K562 (cell line): ENCODE data around the gene DDX20. TPM values are rescaled to one million over a fixed set of nuclear protein-coding genes. Genes with fewer than 3 reads are reported as not detected.

Source experiments
- ATAC-seq: fragments of 200-7000 bp; cut with Tn5 transposase; 3 replicates; pipeline ENCODE4 v1.9.1; 2020; ENCODE audit warnings: moderate library complexity
- Bru-seq: library from RNA; stranded (reverse); fragments of 400-500 nt; gene quantifications from one replicate; lab custom pipeline; 2021; lab: Mats Ljungman, UMichigan
- BruChase-seq, 2 experiments: library from RNA; stranded (reverse); fragments of 400-500 nt; gene quantifications; one replicate each; lab custom pipeline; 2021; lab: Mats Ljungman, UMichigan
- BruUV-seq: library from RNA; stranded (reverse); fragments of 400-500 nt; replicated peaks from 2 replicates; lab custom pipeline; 2021; lab: Mats Ljungman, UMichigan
- CTCF ChIA-PET: fragments of 300-600 bp; formaldehyde crosslinking; extraction: SDS; loops from one replicate; lab custom pipeline; 2021; ENCODE audit warnings: low intra/inter-chr PET ratio; lab: Yijun Ruan, JAX
- POLR2A ChIA-PET: fragments of 300-600, 350-650 bp; sonication (Branson Sonifier 250); formaldehyde crosslinking; extraction: SDS; loops from one replicate; lab custom pipeline; 2021; ENCODE audit warnings: antibody characterized with exemption, inconsistent platforms; lab: Yijun Ruan, JAX
- DNase-seq, 4 experiments: peaks; one replicate each; pipeline versions ENCODE4 v3.0.0 to v3.0.0-alpha.2; 2011 to 2018; ENCODE audit warnings: low spot score in 3 of 4, mixed read lengths in 3 of 4; ENCODE audit errors: extremely low read depth in 1 of 4
- FAIRE-seq: peaks from 2 replicates; lab custom pipeline; 2011; peaks lifted over from hg19 to GRCh38; lab: Jason Lieb, UNC
- H2AFZ ChIP-seq: 2 replicates; pipeline ENCODE4 v1.6.0; 2011; ENCODE audit warnings: low read depth, low read length, control low read depth, inconsistent platforms
- H3K27ac ChIP-seq: fragments of 200-600 bp; 3 replicates; pipeline ENCODE4 v1.8.0; 2011; ENCODE audit warnings: low read depth, mild to moderate bottlenecking, control low read depth, inconsistent platforms, low read length, moderate library complexity, mixed read lengths; ENCODE audit errors: extremely low read depth
- H3K27me3 ChIP-seq, 2 experiments: fragments of 300-600 bp in 1 of 2; 2 replicates in 1 of 2; 3 replicates in 1 of 2; pipeline versions ENCODE4 v1.6.0 to v1.8.0; 2011; ENCODE audit warnings: inconsistent platforms in 2 of 2, low read length in 2 of 2, mild to moderate bottlenecking in 1 of 2, mixed read lengths in 1 of 2, moderate library complexity in 1 of 2; ENCODE audit not compliant: control insufficient read depth in 2 of 2, insufficient read depth in 2 of 2
- H3K36me3 ChIP-seq: fragments of 300-600 bp; 3 replicates; pipeline ENCODE4 v1.8.0; 2011; ENCODE audit warnings: mild to moderate bottlenecking, low read length, inconsistent platforms; ENCODE audit not compliant: control insufficient read depth, insufficient read depth
- H3K4me1 ChIP-seq, 2 experiments: fragments of 200-600 bp in 1 of 2; replicated peaks in 1 of 2; 2 replicates in 1 of 2; 3 replicates in 1 of 2; pipeline versions ENCODE4 v1.5.1 to v1.8.0; 2011; ENCODE audit warnings: inconsistent platforms in 2 of 2, low read length in 2 of 2, mild to moderate bottlenecking in 1 of 2, mixed read lengths in 1 of 2, moderate library complexity in 1 of 2; ENCODE audit not compliant: control insufficient read depth in 2 of 2, insufficient read depth in 2 of 2
- H3K4me2 ChIP-seq: 2 replicates; pipeline ENCODE4 v1.6.1; 2011; ENCODE audit warnings: low read length, control low read depth, inconsistent platforms, mixed read lengths; ENCODE audit not compliant: insufficient read depth
- H3K4me3 ChIP-seq: fragments of 200-600 bp; sonication (generic), shearing (Covaris generic); 2 replicates; pipeline ENCODE4 v1.5.1; 2016; ENCODE audit warnings: control low read depth, inconsistent platforms
- H3K79me2 ChIP-seq: fragments of 200-600 bp; 3 replicates; pipeline ENCODE4 v1.8.0; 2011; ENCODE audit warnings: low read length, inconsistent platforms; ENCODE audit not compliant: control insufficient read depth, insufficient read depth
- H3K9ac ChIP-seq, 2 experiments: 2 replicates each; pipeline versions ENCODE4 v1.6.0 to v1.6.1; 2011; ENCODE audit warnings: low read depth in 2 of 2, low read length in 2 of 2, control low read depth in 1 of 2, inconsistent platforms in 1 of 2, mild to moderate bottlenecking in 1 of 2, mixed read lengths in 1 of 2; ENCODE audit not compliant: insufficient read depth in 1 of 2
- H3K9me1 ChIP-seq: one replicate; pipeline ENCODE4 v1.6.0; 2011; ENCODE audit warnings: inconsistent platforms, mild to moderate bottlenecking, low read length, moderate library complexity; ENCODE audit not compliant: control insufficient read depth, insufficient read depth
- H3K9me3 ChIP-seq: replicated peaks from 2 replicates; pipeline ENCODE4 v1.5.1; 2011; ENCODE audit warnings: low read depth, low read length, inconsistent platforms; ENCODE audit not compliant: control insufficient read depth, insufficient read depth
- H4K20me1 ChIP-seq: replicated peaks from 2 replicates; pipeline ENCODE4 v1.6.1; 2011; ENCODE audit warnings: low read length, inconsistent platforms, mixed read lengths; ENCODE audit not compliant: control insufficient read depth, insufficient read depth
- BRF2 ChIP-seq: IDR thresholded peaks from 3 replicates; pipeline ENCODE4 v1.6.1; 2011; ENCODE audit warnings: borderline replicate concordance, mild to moderate bottlenecking; ENCODE audit not compliant: insufficient read length, insufficient read depth
- ETV6 ChIP-seq, 3 experiments: fragments of 150-350 bp in 1 of 3; sonication (generic) in 1 of 3; formaldehyde crosslinking in 1 of 3; IDR thresholded peaks; 2 replicates each; pipeline versions ENCODE4 v1.6.1 to v1.8.0; 2014 to 2022; ENCODE audit warnings: borderline replicate concordance in 2 of 3, low read depth in 2 of 3, antibody characterized with exemption in 1 of 3, low read length in 1 of 3, mild to moderate bottlenecking in 1 of 3, missing genetic modification reagents in 1 of 3
- MXD1 ChIP-seq: fragments of 250-450 bp; sonication (Bioruptor Pico); IDR thresholded peaks from 2 replicates; pipeline ENCODE4 v1.8.0; 2021; ENCODE audit warnings: borderline replicate concordance, mild to moderate bottlenecking, moderate library complexity; ENCODE audit not compliant: poor library complexity, severe bottlenecking
- WGBS: fragments of 100-300 bp; shearing (Covaris generic); methylation state at CpG from one replicate; pipeline ENCODE4 v1.1.6; 2016; ENCODE audit warnings: low coverage, mixed read lengths; ENCODE audit not compliant: insufficient coverage; ENCODE audit errors: missing lambda C conversion rate; 5-methylcytosine and 5-hydroxymethylcytosine counted together
- in situ Hi-C: fragments of 300-500 bp; cut with MboI; formaldehyde crosslinking; loops from 4 replicates; pipeline ENCODE4 v1.15.0; 2018; ENCODE audit warnings: inconsistent platforms, mixed read lengths
- intact Hi-C: fragments of 100-400 bp; cut with micrococcal nuclease; formaldehyde crosslinking; loops from 2 replicates; pipeline ENCODE4 v1.14.2; 2022
- long read RNA-seq, 3 experiments: library from polyadenylated mRNA in 2 of 3; library from RNA in 1 of 3; unstranded in 2 of 3; stranded (forward) in 1 of 3; transcript quantifications; one replicate each; pipeline ENCODE4 v2.0.0, GENCODE V29; 2019 to 2022
- polyA minus RNA-seq, 3 experiments: library from RNA; depleted of rRNA, polyadenylated mRNA; stranded (reverse); fragments of >200 nt; gene quantifications; 2 replicates each; pipeline ENCODE4 v1.2.3, GENCODE V29; 2011
- polyA plus RNA-seq, 8 experiments: library from polyadenylated mRNA; depleted of rRNA in 4 of 8; stranded (reverse) in 5 of 8; unstranded in 3 of 8; fragments of >200 nt; fragmentation: Nextera tagmentation in 2 of 8; fragmentation: Illumina TruSeq in 1 of 8; extraction: Ambion mirVana in 2 of 8; extraction: Trizol in 1 of 8; gene quantifications; 2 replicates each; pipeline versions ENCODE4 v1.2.1 to v1.2.3, GENCODE V29; 2011 to 2014; ENCODE audit warnings: inconsistent platforms in 1 of 8, missing spikeins in 1 of 8
- total RNA-seq, 7 experiments: library from RNA; depleted of rRNA in 6 of 7; stranded (reverse); fragments of >200 nt in 6 of 7; fragmentation: Illumina TruSeq in 2 of 7; extraction: Trizol in 2 of 7; gene quantifications; 2 replicates each; pipeline versions ENCODE4 v1.2.1 to v1.2.3, GENCODE V29; 2011 to 2021; ENCODE audit warnings: low replicate concordance in 1 of 7
- TF ChIP-seq, protein P1 (sequence below): fragments of 450-650 bp; conservative IDR thresholded peaks from 2 replicates; pipeline ENCODE4 v1.6.1; 2016; ENCODE audit warnings: missing genetic modification characterization, low read depth, mild to moderate bottlenecking, control low read depth, missing compliant biosample characterization

DDX20 gene, protein sequence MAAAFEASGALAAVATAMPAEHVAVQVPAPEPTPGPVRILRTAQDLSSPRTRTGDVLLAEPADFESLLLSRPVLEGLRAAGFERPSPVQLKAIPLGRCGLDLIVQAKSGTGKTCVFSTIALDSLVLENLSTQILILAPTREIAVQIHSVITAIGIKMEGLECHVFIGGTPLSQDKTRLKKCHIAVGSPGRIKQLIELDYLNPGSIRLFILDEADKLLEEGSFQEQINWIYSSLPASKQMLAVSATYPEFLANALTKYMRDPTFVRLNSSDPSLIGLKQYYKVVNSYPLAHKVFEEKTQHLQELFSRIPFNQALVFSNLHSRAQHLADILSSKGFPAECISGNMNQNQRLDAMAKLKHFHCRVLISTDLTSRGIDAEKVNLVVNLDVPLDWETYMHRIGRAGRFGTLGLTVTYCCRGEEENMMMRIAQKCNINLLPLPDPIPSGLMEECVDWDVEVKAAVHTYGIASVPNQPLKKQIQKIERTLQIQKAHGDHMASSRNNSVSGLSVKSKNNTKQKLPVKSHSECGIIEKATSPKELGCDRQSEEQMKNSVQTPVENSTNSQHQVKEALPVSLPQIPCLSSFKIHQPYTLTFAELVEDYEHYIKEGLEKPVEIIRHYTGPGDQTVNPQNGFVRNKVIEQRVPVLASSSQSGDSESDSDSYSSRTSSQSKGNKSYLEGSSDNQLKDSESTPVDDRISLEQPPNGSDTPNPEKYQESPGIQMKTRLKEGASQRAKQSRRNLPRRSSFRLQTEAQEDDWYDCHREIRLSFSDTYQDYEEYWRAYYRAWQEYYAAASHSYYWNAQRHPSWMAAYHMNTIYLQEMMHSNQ
- 11.2 and 36.6 TPM in 2 replicates for total RNA-seq (2011; cell fraction: chromatin; rRNA removed; ENCODE audit: low replicate concordance)
- 8.7 and 9.2 TPM in 2 replicates for total RNA-seq (2011; cell fraction: nucleolus; rRNA removed)
- total RNA-seq (2011; cell fraction: nucleoplasm; rRNA removed) = 11.8 and 13.9 TPM in 2 replicates
- total RNA-seq (2014; rRNA removed) (29.3 and 29.9 TPM in 2 replicates), total RNA-seq (2014; rRNA removed; fragmentation: Illumina TruSeq; extraction: Trizol) (29.6 and 32.6 TPM in 2 replicates), total RNA-seq (2015; rRNA removed; fragmentation: Illumina TruSeq; extraction: Trizol) (30.0 and 33.4 TPM in 2 replicates), total RNA-seq (2021) (21.3 and 22.1 TPM in 2 replicates), polyA plus RNA-seq (2011; rRNA removed) (18.3 and 24.5 TPM in 2 replicates), polyA plus RNA-seq (2014; fragmentation: Illumina TruSeq; extraction: Trizol) (24.5 and 26.1 TPM in 2 replicates), polyA plus RNA-seq (2014; fragmentation: Nextera tagmentation; extraction: Ambion mirVana) (1 to 10 TPM; 8.3 to 8.5 TPM), polyA plus RNA-seq (2014; rRNA removed) (15.3 and 17.6 TPM in 2 replicates), polyA minus RNA-seq (2011; rRNA and poly(A)+ RNA removed) (33.7 and 37.1 TPM in 2 replicates), Bru-seq, nascent RNA (percentile 93 among the genes with signal in this experiment), BruChase-seq, experiment 1, labeled RNA remaining after a 2-hour chase (percentile 93 among the genes with signal in this experiment), BruChase-seq, experiment 2, labeled RNA remaining after a 6-hour chase (percentile 94 among the genes with signal in this experiment)
- 7.0 and 10.0 TPM in 2 replicates for polyA plus RNA-seq (2011; cell fraction: cytosol; rRNA removed)
- 18.8 and 25.7 TPM in 2 replicates for polyA plus RNA-seq (2011; cell fraction: nucleus; rRNA removed)
- polyA plus RNA-seq (2012) = 10.5 and 14.3 TPM in 2 replicates
- polyA minus RNA-seq (2011; cell fraction: cytosol; rRNA and poly(A)+ RNA removed) = 16.9 and 18.9 TPM in 2 replicates
- polyA minus RNA-seq (2011; cell fraction: nucleus; rRNA and poly(A)+ RNA removed) = 14.1 and 30.2 TPM in 2 replicates
- long read RNA-seq, experiment 1, full-length matches to known transcripts = 106 of 132 reads
- long read RNA-seq, experiment 1, partial matches to known transcripts = 6 of 132 reads
- long read RNA-seq, experiment 1, other reads (novel, unspliced or antisense) = 20 of 132 reads
- long read RNA-seq, experiment 2, full-length matches to known transcripts = 9 of 28 reads
- long read RNA-seq, experiment 2, partial matches to known transcripts = 4 of 28 reads
- long read RNA-seq, experiment 2, other reads (novel, unspliced or antisense) = 15 of 28 reads
- long read RNA-seq, experiment 3, full-length matches to known transcripts = 24 of 29 reads
- long read RNA-seq, experiment 3, partial matches to known transcripts = 0 of 29 reads
- long read RNA-seq, experiment 3, other reads (novel, unspliced or antisense) = 5 of 29 reads

DNA sequence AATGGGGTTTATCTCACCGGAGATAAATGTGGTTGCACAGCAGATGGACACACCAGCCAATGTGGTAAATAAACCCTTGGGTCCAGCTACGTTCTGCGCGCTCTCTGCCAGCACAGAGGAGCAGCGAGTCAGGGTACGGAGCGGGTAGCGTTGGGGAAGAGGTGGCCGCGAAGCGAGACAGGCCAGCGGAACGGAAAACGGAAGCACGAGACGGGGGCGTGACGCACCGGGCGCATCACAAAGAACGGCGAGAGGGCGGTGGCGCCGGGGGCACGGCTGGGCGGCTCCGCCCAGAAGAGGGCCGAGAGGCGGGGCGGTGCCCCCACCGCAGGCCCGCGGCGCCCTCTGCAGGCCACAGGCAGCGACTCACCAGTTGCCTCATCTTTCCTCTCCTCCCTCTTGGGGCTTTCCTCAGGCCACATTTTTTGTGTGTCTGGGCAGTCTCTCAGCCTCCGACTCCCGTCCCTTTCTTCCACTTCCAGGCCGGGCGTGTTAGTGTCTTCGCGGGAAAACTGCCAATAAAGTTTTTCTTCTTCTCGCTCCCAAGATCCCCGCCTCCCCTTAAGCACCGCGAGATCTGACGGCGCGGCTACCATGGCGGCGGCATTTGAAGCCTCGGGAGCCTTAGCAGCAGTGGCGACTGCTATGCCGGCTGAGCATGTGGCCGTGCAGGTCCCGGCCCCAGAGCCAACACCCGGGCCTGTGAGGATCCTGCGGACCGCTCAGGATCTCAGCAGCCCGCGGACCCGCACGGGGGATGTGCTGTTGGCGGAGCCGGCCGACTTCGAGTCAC, at the start of gene DDX20:
DDX20 (plus strand) TSS at position 571 of the 793 bp plus-strand sequence; CDS start at position 595, 24 bp downstream.
- peak within 1 kb of the TSS; percentile 99 for H2AFZ ChIP-seq
- ChIA-PET POLR2A (interaction anchor here (0.6 to 3.3 kb wide), 7 partner anchors 9 to 556 kb away, joined by 3 to 43 read pairs (median 4); no protein-coding TSS in a partner anchor), CTCF (interaction anchor here (0.7 to 1.8 kb wide), 5 partner anchors 38 to 532 kb away, joined by 3 to 32 read pairs (median 4); no protein-coding TSS in a partner anchor)
- H4K20me1 ChIP-seq = no peaks in the 10 kb centered on the region
- peaks cover 32% of the 10 kb centered on the region for H3K79me2 ChIP-seq
- H3K9me3 ChIP-seq = no peaks in the 10 kb centered on the region
- peak; percentile 84 for FAIRE-seq
- ATAC-seq = peak; percentile 94
- peaks cover 35% of the 10 kb centered on the region for H3K36me3 ChIP-seq
- BruUV-seq = no TSS peak
- peaks cover 9 to 15% of the 10 kb centered on the region in 2 experiments for H3K4me1 ChIP-seq
- peak within 1 kb of the TSS; percentile 87 for H3K4me3 ChIP-seq
- peaks cover 0 to 2% of the 10 kb centered on the region in 2 experiments; a peak in 2 of 5 replicates for H3K27me3 ChIP-seq
- peak within 1 kb of the TSS; percentile 91 for H3K4me2 ChIP-seq
- 2% methylated on average over 59 of the region's 67 CpGs for WGBS
- DNase-seq = peak; percentile 96 to 99 (median 98)
- H3K9ac ChIP-seq = peak within 1 kb of the TSS; percentile 91 to 97
- in situ Hi-C loops (loop anchor here (5.0 kb wide), 1 partner anchor 273 kb away; no protein-coding TSS in a partner anchor), intact Hi-C loops (loop anchor here (1.0 kb wide), 1 partner anchor 40 kb away; no protein-coding TSS in a partner anchor)
- peak within 1 kb of the TSS; percentile 78 for H3K27ac ChIP-seq
- no peaks in the 10 kb centered on the region for H3K9me1 ChIP-seq
- TF ChIP-seq, protein P1, sequence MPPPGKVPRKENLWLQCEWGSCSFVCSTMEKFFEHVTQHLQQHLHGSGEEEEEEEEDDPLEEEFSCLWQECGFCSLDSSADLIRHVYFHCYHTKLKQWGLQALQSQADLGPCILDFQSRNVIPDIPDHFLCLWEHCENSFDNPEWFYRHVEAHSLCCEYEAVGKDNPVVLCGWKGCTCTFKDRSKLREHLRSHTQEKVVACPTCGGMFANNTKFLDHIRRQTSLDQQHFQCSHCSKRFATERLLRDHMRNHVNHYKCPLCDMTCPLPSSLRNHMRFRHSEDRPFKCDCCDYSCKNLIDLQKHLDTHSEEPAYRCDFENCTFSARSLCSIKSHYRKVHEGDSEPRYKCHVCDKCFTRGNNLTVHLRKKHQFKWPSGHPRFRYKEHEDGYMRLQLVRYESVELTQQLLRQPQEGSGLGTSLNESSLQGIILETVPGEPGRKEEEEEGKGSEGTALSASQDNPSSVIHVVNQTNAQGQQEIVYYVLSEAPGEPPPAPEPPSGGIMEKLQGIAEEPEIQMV (tag) = 0 out of 2 replicates have a peak, but pooled peaks have one; percentile 38
- TF ChIP-seq BRF2 = no peak
- peak in 1 of 2 experiments; percentile 59; a peak in 1 of 4 replicates for TF ChIP-seq ETV6 (IDR thresholded peaks at IDR 0.05; ENCODE audit: borderline replicate concordance in 1 of 2, low read depth in 2 of 2, low read length in 1 of 2)
- TF ChIP-seq ETV6 (CRISPR knock-in tag; IDR thresholded peaks at IDR 0.05; ENCODE audit: borderline replicate concordance) = 0 out of 2 replicates have a peak, but pooled peaks have one; percentile 65
- peak; percentile 54 for TF ChIP-seq MXD1
